AG09309 (cell line): ENCODE results near the gene GRIK2.

ENCODE experiments used
- DNase-seq: peaks from one replicate; pipeline ENCODE4 v3.0.0-alpha.2; 2010; ENCODE audit warnings: low read depth
- H3K4me3 ChIP-seq: 2 replicates; pipeline ENCODE4 v1.5.1; 2011; ENCODE audit warnings: mild to moderate bottlenecking, low read depth, low read length, moderate library complexity; ENCODE audit not compliant: control insufficient read depth
- CTCF ChIP-seq: IDR thresholded peaks from 2 replicates; pipeline ENCODE4 v1.5.1; 2011; ENCODE audit warnings: mild to moderate bottlenecking, low read depth, low read length, inconsistent platforms; ENCODE audit not compliant: insufficient read depth, control insufficient read depth; ENCODE audit errors: missing control alignments

Gene GRIK2

GRCh38 chr6:102023977-102024657, 630.6 kb downstream of the GRIK2 start:
- TF ChIP-seq CTCF = no peak
- DNase-seq = no peak

GRCh38 chr6:102026649-102027048, 633.1 kb downstream of the GRIK2 start:
- TF ChIP-seq CTCF = no peak
- no peak for DNase-seq
- no peak overlapping the region for H3K4me3 ChIP-seq

More at GRCh38 chr6:102023977-102024657, 630.6 kb downstream of the GRIK2 start:
- no peak overlapping the region for H3K4me3 ChIP-seq

GRCh38 chr6:102028176-102028575, 634.7 kb downstream of the GRIK2 start:
- no peak overlapping the region for H3K4me3 ChIP-seq
- DNase-seq = no peak
- TF ChIP-seq CTCF = no peak

- TF ChIP-seq CTCF = no peak
- DNase-seq = no peak
- H3K4me3 ChIP-seq = no peak overlapping the region
Measured at GRCh38 chr6:102038964-102039363, 645.5 kb downstream of the GRIK2 start.

- DNase-seq = no peak
- no peak for TF ChIP-seq CTCF
- H3K4me3 ChIP-seq = no peak overlapping the region
Measured at GRCh38 chr6:102039441-102039840, 645.9 kb downstream of the GRIK2 start.

GRCh38 chr6:102051001-102051400, 657.5 kb downstream of the GRIK2 start:
- H3K4me3 ChIP-seq = no peak overlapping the region
- no peak for TF ChIP-seq CTCF
- no peak for DNase-seq

- no peak for TF ChIP-seq CTCF
- H3K4me3 ChIP-seq = no peak overlapping the region
- DNase-seq = no peak
Measured at GRCh38 chr6:102051720-102052119, 658.2 kb downstream of the GRIK2 start.
